Cardiac septum (tissue), 1 donor: ENCODE measurements around the gene MT1F. TPM values are rescaled to one million over a fixed set of nuclear protein-coding genes. Genes with fewer than 3 reads are reported as not detected.
"Not testable (repeated sequence)": the region's sequence is repeated elsewhere in the genome, so short reads cannot be mapped to it uniquely, and the experiment has no call there.

Experiments
- DNase-seq: peaks from one replicate; pipeline ENCODE4 v3.0.0-alpha.2; 2020; ENCODE audit warnings: low spot score
- intact Hi-C: fragments of 100-400 bp; cut with DNase I; formaldehyde crosslinking; loops from one replicate; pipeline ENCODE4 v1.14.0; 2022
- total RNA-seq: library from RNA; stranded (reverse); fragmentation: NEBNext Ultra II Directional; extraction: Animal tissue kit (Norgen Biotek cat#: 25700); gene quantifications from one replicate; pipeline ENCODE4 v1.2.1, GENCODE V29; 2021
- donor health status: DM: no; HTN: no; CAD: no.

MT1F gene
- total RNA-seq, 1 donor from 2014 or later, result 2.2 TPM

DNA sequence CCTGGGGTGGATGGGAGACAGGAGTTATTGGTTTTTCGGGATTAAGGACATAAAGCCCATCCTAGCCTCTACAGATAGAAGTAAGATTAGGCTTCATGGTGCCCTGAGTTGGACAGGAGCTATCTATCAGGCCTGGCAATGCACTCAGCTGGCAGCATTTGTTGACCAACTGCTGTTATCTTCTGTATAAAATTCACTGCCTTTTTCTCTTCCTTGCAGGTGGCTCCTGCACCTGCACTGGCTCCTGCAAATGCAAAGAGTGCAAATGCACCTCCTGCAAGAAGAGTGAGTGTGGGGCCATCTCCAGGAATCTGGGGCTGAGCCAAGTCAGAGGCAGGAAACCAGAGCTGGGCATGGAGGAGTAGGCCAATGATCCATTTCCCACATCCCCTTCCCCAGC, 18.7 kb upstream of the MT1F start:
- intact Hi-C loops, result loop anchor here (5.0 kb wide), 1 partner anchor 37 kb away; no protein-coding TSS in a partner anchor
- DNase-seq, result no peak

DNA sequence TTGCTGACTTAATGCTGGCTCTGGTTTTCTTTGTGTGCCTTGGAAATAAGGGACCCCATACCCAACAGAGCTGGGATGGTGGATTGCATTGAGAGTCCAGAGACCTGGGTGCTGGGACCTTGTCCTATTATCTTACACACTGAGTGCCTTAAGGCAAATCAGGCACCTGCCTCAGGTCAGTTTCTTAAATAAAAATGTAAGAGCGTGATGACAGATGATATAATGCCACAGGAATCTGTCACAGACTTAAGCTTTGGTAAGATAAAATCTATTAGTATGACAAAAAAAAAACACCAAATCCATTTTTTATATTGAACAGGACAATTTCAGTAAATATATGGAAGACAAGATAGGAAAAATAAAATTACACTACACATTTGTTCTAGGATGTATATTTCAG, 17.7 kb upstream of the MT1F start:
- no peak for DNase-seq
- intact Hi-C loops, result no loop called here

DNA sequence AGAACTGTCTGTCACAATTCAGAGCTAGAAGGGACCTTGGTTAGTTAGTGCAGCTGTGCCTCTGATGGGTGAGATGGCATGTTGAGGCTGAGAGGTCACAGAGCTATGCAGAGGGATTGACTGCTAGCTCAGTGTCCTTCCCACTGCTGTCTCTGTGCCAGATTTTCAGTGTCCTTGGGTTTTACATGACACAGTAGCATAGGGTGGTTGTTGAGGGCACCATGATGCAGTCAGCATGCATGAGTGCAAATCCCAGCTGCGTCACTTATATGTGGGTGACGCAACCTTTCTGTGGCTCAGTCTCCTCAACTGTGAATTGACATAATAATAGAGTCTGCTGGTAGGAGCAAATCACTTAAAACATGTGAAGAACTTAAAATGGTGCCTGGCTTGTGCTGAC, 16.6 kb upstream of the MT1F start:
- intact Hi-C loops, result no loop called here

GRCh38 chr16:56643080-56643778, 14.5 kb upstream of the MT1F start:
- intact Hi-C loops, result no loop called here
- no peak for DNase-seq

More for the DNA sequence above, 16.6 kb upstream of the MT1F start:
- DNase-seq, result no peak

GRCh38 chr16:56643833-56644232, 13.9 kb upstream of the MT1F start:
- intact Hi-C loops, result no loop called here
- DNase-seq, result no peak

DNA sequence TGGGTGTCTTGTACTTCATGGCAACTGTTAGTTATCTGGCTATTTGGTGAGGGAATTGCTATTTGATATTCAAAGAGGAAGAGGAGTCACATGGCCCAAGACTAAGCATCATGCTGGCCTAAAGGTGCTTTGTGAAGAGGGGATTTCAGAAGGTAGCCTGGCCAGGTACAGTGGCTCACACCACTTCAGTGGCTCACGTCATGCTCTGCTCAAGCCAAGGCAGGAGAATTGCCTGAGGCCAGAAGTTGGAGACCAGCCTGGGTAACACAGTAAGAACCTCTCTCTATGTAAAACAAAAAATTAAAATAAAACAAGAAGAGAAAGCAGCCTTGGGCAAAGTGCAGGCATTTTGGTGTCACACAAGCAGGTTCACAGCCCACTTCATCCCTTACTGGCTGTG, 12.4 kb upstream of the MT1F start:
- intact Hi-C loops, result no loop called here
- DNase-seq, result no peak

DNA sequence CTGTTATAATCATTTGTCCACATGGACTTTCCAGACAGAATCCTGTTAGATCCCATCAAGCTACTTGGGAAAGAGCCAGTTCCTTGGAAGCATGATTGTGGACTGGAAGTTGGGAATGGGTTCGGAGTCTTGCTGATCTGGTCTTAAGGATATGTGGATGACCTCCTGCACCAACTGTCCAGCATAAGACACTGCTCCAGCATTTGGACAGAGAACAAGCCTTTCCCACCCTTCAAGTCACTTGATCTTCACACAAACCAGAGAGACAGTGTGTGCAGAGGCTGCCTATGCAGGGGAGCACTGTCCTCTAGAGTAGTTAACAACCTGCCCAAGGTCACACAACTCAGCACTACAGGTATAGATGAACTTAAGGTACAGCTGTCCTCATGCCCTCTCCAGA, 11.9 kb upstream of the MT1F start:
- no peak for DNase-seq
- intact Hi-C loops, result no loop called here

DNA sequence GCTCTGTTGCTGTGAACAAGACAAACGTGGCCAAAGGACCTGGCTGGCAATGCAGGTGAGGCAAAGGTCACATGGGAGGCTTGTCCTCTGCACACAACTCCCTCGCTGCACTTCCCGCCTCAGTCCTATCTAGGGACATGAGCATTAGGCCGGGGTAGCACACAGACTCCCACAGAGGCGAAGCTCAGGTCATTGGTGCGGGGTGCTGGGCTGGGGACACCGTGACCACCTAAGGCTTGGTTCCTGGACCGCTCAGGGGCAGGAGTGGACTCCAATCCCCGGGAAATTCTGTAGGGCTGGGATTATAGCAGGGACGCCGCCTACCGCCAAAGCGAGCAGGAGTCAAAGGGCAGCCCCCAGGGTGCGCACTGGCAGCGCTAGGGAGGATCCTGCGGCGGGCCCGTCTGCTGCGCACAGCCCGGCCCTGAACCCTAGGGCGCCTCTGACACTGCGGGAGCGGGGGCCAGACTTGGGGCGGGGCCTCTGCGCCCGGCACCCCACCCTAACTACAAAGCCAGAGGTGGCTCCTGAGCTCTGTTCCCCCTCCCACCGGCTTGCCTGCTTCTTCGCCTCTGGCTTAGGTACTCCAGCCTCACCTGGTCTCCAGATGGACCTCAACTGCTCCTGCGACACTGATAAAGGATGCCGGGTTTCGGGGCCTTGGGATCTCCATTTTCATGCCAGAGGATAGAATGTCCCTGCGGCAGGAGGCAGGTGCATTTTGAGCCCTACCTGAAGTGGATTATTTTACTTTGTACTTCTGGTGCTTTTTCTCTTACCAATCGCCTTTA, 9.9 kb upstream of the MT1F start:
- intact Hi-C loops, result no loop called here
- no peak for DNase-seq

DNA sequence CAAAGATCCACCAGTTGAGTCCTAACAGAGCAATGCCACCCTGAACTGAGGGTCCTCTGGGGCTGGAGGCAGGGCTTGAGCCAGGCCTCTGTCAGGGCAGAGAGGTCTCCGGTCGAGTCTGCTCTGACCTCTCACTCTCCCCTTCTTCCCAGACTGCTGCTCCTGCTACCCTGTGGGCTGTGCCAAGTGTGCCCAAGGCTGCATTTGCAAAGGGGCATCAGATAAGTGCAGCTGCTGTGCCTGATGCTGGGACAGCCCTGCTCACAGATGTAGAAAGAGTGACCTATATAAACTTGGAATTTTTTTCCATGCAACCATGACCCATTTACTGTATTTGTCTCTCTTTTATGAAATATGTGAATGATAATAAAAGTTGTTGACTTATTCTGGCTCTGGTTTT, 8.5 kb upstream of the MT1F start:
- no peak for DNase-seq
- intact Hi-C loops, result no loop called here

GRCh38 chr16:56649820-56650219, 7.9 kb upstream of the MT1F start:
- intact Hi-C loops, result no loop called here
- DNase-seq, result no peak

GRCh38 chr16:56651586-56651985, 6.2 kb upstream of the MT1F start, which contains the start of gene MT1B:
MT1B (plus strand) TSS chr16:56651886; CDS start chr16:56651954, 68 bp downstream.
- intact Hi-C loops, result no loop called here

DNA sequence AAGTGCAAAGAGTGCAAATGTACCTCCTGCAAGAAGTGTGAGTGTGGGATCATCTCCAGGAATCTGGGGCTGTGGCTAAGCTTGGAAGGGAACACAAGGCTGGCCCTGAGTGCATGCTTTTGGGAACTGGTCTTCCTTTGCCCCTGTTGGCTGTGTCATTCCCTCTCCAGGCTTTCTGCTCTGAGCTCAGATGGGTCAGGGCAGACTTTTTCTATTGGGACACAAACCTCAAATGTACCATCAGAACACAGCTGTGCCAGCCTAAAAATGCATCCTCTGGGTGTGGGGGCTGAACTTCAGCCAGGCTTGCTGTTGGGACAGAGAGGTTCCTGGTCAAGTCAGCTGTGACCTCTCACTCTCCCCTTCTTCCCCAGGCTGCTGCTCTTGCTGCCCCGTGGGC, 5.2 kb upstream of the MT1F start:
- intact Hi-C loops, result no loop called here

More at GRCh38 chr16:56651586-56651985, 6.2 kb upstream of the MT1F start, which contains the start of gene MT1B:
- no peak for DNase-seq

GRCh38 chr16:56653218-56653617, 4.5 kb upstream of the MT1F start:
- intact Hi-C loops, result no loop called here
- no peak for DNase-seq

More for the DNA sequence above, 5.2 kb upstream of the MT1F start:
- DNase-seq, result no peak

DNA sequence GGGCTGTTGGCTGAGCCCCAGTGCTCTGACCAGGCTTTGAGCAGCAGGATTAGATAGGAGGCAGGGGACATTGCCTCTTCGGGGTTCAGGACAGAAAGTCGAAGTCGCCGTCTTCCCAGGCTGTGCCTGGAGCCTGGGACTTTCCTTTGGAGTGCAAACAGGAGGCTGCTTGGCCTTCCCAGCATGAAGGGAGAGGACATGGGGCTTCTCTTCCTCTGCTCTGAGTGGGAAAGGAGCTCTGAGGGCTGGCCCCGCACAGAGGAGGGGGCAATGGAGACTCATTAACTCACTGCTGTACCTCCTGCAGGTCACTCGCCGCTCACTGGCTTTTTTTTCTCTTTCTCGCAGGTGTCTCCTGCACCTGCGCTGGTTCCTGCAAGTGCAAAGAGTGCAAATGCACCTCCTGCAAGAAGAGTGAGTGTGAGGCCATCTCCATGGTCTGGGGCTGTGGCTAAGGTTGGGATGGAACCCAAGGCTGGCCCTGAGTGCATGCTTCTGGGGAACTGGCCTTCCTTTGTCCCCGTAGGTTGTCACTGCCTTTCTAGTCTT, 642 bp downstream of the MT1F start:
- intact Hi-C loops, result no loop called here
- no peak for DNase-seq

DNA sequence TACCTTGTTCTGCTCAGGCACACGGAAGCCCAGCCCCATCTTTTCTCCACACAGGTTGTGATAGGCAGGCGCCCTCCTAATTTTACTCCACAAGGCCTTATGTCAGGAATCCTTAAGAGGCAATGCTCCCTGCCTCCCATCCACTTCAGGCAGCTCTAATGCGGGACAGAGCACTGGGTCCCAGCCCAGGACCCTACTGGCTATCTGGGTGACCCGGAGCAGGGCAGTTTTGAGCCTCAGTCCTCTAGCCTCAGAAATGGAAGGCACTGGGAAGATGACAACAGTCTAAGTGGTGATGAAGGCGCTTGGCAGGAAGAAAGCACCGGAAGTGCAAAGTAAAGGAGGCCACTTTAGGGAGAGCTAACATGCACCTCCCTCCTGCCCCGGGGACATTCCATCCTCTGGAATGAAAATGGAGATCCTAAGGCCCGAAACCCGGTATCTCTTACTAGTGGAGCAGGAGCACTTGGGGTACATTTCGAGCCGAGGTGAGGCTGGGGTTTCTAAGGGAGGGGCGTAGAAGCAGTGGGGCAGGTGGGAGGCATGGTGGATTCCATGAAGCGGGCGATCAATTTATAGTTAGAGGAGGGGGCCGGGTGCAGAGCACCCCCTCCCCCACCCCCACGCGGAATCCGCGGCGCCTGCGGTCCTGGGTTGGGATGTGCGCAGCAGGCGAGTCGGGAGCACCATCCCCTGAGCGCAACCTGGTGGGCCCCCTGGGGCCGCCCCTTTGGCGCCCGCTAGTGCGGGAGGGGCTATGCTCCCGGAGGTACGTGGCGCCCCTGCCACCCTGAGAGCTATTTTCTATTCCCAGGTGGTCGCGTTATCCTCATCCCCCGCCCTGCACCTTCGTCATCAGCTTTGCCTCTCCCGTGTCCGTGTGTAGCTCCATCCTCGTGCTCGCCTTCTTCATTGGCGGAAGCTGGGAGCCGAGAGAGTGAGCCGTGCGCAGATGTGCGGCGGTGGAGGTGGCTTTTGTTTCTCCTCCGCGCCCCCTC, 4.9 kb downstream of the MT1F start:
- intact Hi-C loops, result no loop called here
- DNase-seq, result no peak

GRCh38 chr16:56664506-56664905, 6.7 kb downstream of the MT1F start:
- intact Hi-C loops, result no loop called here
- no peak for DNase-seq

- DNase-seq, intact Hi-C loops: not testable (repeated sequence)
These were observed 7.8 kb downstream of the MT1F start for GRCh38 chr16:56665286-56666261.
